Endothelial cell of umbilical vein (primary cell): Measurements from ENCODE around the gene MYPN. TPM values are rescaled to one million over a fixed set of nuclear protein-coding genes. Genes with fewer than 3 reads are reported as not detected.

Experiments used
- BruUV-seq: library from RNA; stranded (reverse); fragments of 400-500 nt; replicated peaks from 2 replicates; lab custom pipeline; 2021; lab: Mats Ljungman, UMichigan
- CTCF ChIA-PET: fragments of 300-600, 350-600 bp; sonication (Branson Sonifier 250); formaldehyde crosslinking; loops from one replicate; lab custom pipeline; 2021; ENCODE audit warnings: antibody characterized with exemption, inconsistent platforms; lab: Charles Lee
- POLR2A ChIA-PET: fragments of 300-600, 350-600 bp; sonication (Branson Sonifier 250); formaldehyde crosslinking; loops from one replicate; lab custom pipeline; 2021; ENCODE audit warnings: antibody characterized with exemption, inconsistent platforms; lab: Charles Lee
- DNase-seq: peaks from one replicate; pipeline ENCODE4 v3.0.0-alpha.2; 2011; ENCODE audit warnings: low read depth, low spot score
- FAIRE-seq: peaks from 2 replicates; lab custom pipeline; 2011; peaks lifted over from hg19 to GRCh38; lab: Jason Lieb, UNC
- H2AFZ ChIP-seq: 2 replicates; pipeline ENCODE4 v1.6.0; 2012; ENCODE audit warnings: low read depth, low read length, control low read depth, inconsistent platforms
- H3K27ac ChIP-seq: 2 replicates; pipeline ENCODE4 v1.5.1; 2011; ENCODE audit warnings: low read depth, mild to moderate bottlenecking, control low read depth, low read length, moderate library complexity; ENCODE audit not compliant: insufficient read depth
- H3K27me3 ChIP-seq, 2 experiments: 2 replicates each; pipeline versions ENCODE4 v1.6.0 to v1.6.1; 2011; ENCODE audit warnings: low read length in 2 of 2, mixed read lengths in 1 of 2; ENCODE audit not compliant: control insufficient read depth in 2 of 2, insufficient read depth in 2 of 2
- H3K36me3 ChIP-seq, 2 experiments: 2 replicates in 1 of 2; 3 replicates in 1 of 2; pipeline ENCODE4 v1.5.1; 2011; ENCODE audit warnings: low read length in 2 of 2, mild to moderate bottlenecking in 1 of 2, moderate library complexity in 1 of 2; ENCODE audit not compliant: control insufficient read depth in 2 of 2, insufficient read depth in 2 of 2; ENCODE audit errors: extremely low read depth in 1 of 2
- H3K4me1 ChIP-seq: 3 replicates; pipeline ENCODE4 v1.5.1; 2011; ENCODE audit warnings: mild to moderate bottlenecking, low read length; ENCODE audit not compliant: control insufficient read depth, insufficient read depth; ENCODE audit errors: extremely low read depth
- H3K4me2 ChIP-seq: 2 replicates; pipeline ENCODE4 v1.6.1; 2011; ENCODE audit warnings: low read length, control low read depth, mixed read lengths; ENCODE audit not compliant: insufficient read depth
- H3K4me3 ChIP-seq, 3 experiments: fragments of 200-600 bp in 1 of 3; sonication (generic), shearing (Covaris generic) in 1 of 3; replicated peaks in 1 of 3; 2 replicates each; pipeline ENCODE4 v1.5.1; 2011 to 2016; ENCODE audit warnings: control low read depth in 3 of 3, low read length in 3 of 3, mild to moderate bottlenecking in 2 of 3, inconsistent platforms in 1 of 3, low read depth in 1 of 3, moderate library complexity in 1 of 3; ENCODE audit not compliant: insufficient read depth in 1 of 3
- H3K79me2 ChIP-seq: 2 replicates; pipeline ENCODE4 v1.6.0; 2012; ENCODE audit warnings: low read length, inconsistent platforms; ENCODE audit not compliant: control insufficient read depth, insufficient read depth
- H3K9ac ChIP-seq: replicated peaks from 2 replicates; pipeline ENCODE3; 2011; ENCODE audit warnings: low read length, control low read depth; ENCODE audit not compliant: insufficient read depth; ENCODE audit errors: extremely low read depth
- H3K9me1 ChIP-seq: replicated peaks from 3 replicates; pipeline ENCODE4 v1.6.0; 2011; ENCODE audit warnings: mild to moderate bottlenecking, low read length; ENCODE audit not compliant: control insufficient read depth, insufficient read depth; ENCODE audit errors: extremely low read depth
- H3K9me3 ChIP-seq: replicated peaks from 2 replicates; pipeline ENCODE4 v1.5.1; 2012; ENCODE audit warnings: low read length, inconsistent platforms; ENCODE audit not compliant: control insufficient read depth, insufficient read depth
- H4K20me1 ChIP-seq: replicated peaks from 2 replicates; pipeline ENCODE3; 2011; ENCODE audit warnings: mild to moderate bottlenecking, low read length; ENCODE audit not compliant: control insufficient read depth, insufficient read depth; ENCODE audit errors: extremely low read depth
- CTCF ChIP-seq, 2 donors: IDR thresholded peaks; 1 replicate in 1 of 2; 2 replicates in 1 of 2; pipeline ENCODE4 v1.5.1; 2011; ENCODE audit warnings: low read length in 2 of 2, mild to moderate bottlenecking in 2 of 2, moderate library complexity in 2 of 2, control low read depth in 1 of 2, inconsistent platforms in 1 of 2, low read depth in 1 of 2; ENCODE audit not compliant: insufficient read depth in 1 of 2; ENCODE audit errors: extremely low read depth in 1 of 2
- EZH2 ChIP-seq: IDR thresholded peaks from 2 replicates; pipeline ENCODE4 v1.6.1; 2012; ENCODE audit warnings: borderline replicate concordance, low read depth, mild to moderate bottlenecking, moderate library complexity, low read length, inconsistent platforms; ENCODE audit not compliant: severe bottlenecking
- FOS ChIP-seq: IDR thresholded peaks from 2 replicates; pipeline ENCODE4 v1.6.1; 2011; ENCODE audit warnings: mild to moderate bottlenecking, low read length, moderate library complexity, borderline replicate concordance; ENCODE audit not compliant: insufficient read depth
- GATA2 ChIP-seq: IDR thresholded peaks from 2 replicates; pipeline ENCODE4 v1.7.0; 2011; ENCODE audit warnings: low read depth, mild to moderate bottlenecking, moderate library complexity, mixed read lengths, low read length; ENCODE audit not compliant: insufficient read length, insufficient read depth
- JUN ChIP-seq: IDR thresholded peaks from 2 replicates; pipeline ENCODE4 v1.6.1; 2011; ENCODE audit warnings: borderline replicate concordance, low read depth; ENCODE audit not compliant: insufficient read length, insufficient read depth
- MAX ChIP-seq: IDR thresholded peaks from 2 replicates; pipeline ENCODE4 v1.6.1; 2011; ENCODE audit not compliant: insufficient read depth, insufficient read length
- MYC ChIP-seq: IDR thresholded peaks from one replicate; pipeline ENCODE4 v1.6.1; 2011; ENCODE audit warnings: mild to moderate bottlenecking, low read depth, low read length
- POLR2A ChIP-seq: IDR thresholded peaks from 2 replicates; pipeline ENCODE4 v1.6.1; 2012; ENCODE audit warnings: low read depth, mild to moderate bottlenecking, control low read depth, low read length
- POLR2AphosphoS5 ChIP-seq: IDR thresholded peaks from 2 replicates; pipeline ENCODE4 v1.6.1; 2012; ENCODE audit warnings: low read depth, mild to moderate bottlenecking, control low read depth, low read length, moderate library complexity; ENCODE audit not compliant: insufficient read depth
- dilution Hi-C: fragments of 300-500 bp; cut with MboI; formaldehyde crosslinking; loops from one replicate; pipeline ENCODE4 v1.15.0; 2019; ENCODE audit warnings: low sequenced_read_pairs; ENCODE audit not compliant: extremely low pct_ligation_motif_present
- intact Hi-C: fragments of 100-400 bp; cut with micrococcal nuclease; formaldehyde crosslinking; loops from one replicate; pipeline ENCODE4 v1.10.0; 2022
- polyA plus RNA-seq, 4 experiments: library from polyadenylated mRNA; depleted of rRNA in 3 of 4; stranded (reverse) in 3 of 4; unstranded in 1 of 4; fragments of >200 nt; gene quantifications; 2 replicates each; pipeline versions ENCODE4 v1.2.1 to v1.2.3, GENCODE V29; 2011 to 2012; ENCODE audit warnings: missing spikeins in 1 of 4
- total RNA-seq: library from RNA; stranded (reverse); gene quantifications from 2 replicates; pipeline ENCODE4 v1.2.3, GENCODE V29; 2021

The MYPN gene
- total and polyA plus RNA-seq, 2 donors (not counting 3 experiments of a cell fraction or from before 2014, with no cell fraction given), result 0.01 TPM; not detected in 1

DNA sequence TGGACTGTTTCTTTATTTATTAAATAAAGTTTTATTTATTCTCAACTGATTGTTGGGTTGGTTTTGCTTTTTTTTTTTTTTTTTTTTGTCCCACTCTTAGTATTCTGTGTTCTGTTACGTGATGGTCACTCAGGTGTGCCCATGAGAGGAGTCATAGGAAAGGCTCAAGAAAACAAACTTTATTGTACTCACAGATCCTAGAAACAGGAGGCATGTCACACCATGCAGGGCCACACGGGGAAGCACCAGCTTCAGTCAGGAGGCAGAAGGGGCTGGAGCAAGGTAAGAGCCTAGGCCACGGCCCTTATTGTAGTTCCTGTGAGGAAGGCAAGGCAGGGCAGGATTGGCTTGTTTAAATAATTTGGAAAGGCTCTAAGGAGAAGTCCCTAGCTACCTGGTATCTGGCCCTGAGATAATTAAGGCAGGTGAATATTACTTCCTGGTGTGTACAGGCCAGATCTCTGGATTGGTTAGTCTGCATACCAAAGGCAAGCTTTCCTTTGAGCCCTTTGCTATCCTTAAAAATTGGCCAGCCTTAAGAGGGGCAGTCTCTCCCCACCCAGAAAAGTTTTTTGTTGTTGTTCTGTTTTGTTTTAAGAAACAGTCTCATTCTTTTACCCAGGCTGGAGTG lies 114.4 kb downstream of the MYPN start:
- no peaks in the 10 kb centered on the region for H4K20me1 ChIP-seq
- FAIRE-seq (no peak), DNase-seq (no peak)
- no peak overlapping the region for H3K9ac ChIP-seq
- no peak overlapping the region for H3K4me2 ChIP-seq
- BruUV-seq, result no TSS peak
- H3K27me3 ChIP-seq, result peaks cover 3 to 5% of the 10 kb centered on the region in 2 experiments
- no peak overlapping the region for H2AFZ ChIP-seq
- no peaks in the 10 kb centered on the region for H3K79me2 ChIP-seq
- dilution Hi-C loops (no loop called here), intact Hi-C loops (no loop called here)
- no peak overlapping the region for H3K27ac ChIP-seq
- POLR2A ChIA-PET, result no interaction called here
- no peaks in the 10 kb centered on the region for H3K9me1 ChIP-seq
- H3K9me3 ChIP-seq, result no peaks in the 10 kb centered on the region
- H3K4me3 ChIP-seq, result no peak overlapping the region
- no peaks in the 10 kb centered on the region for H3K4me1 ChIP-seq
- CTCF ChIA-PET, result interaction anchor here (0.8 to 2.5 kb wide), 5 partner anchors 11 to 435 kb away, joined by 3 to 18 read pairs (median 4); no protein-coding TSS in a partner anchor
- no peak for TF ChIP-seq CTCF (IDR thresholded peaks at IDR 0.05; ENCODE audit: extremely low read depth in 1 of 2, insufficient read depth in 1 of 2, low read depth in 1 of 2, low read length in 2 of 2)
- TF ChIP-seq MAX, result no peak
- TF ChIP-seq POLR2AphosphoS5, result no peak
- no peak for TF ChIP-seq GATA2
- no peak for TF ChIP-seq JUN
- TF ChIP-seq FOS, result no peak
- no peak for TF ChIP-seq EZH2
- TF ChIP-seq MYC, result no peak
- TF ChIP-seq POLR2A, result no peak
- no peaks in the 10 kb centered on the region for H3K36me3 ChIP-seq
